Cardiac muscle cell (in vitro differentiated cells and primary cell): ENCODE measurements around the gene CST3. TPM values are rescaled to one million over a fixed set of nuclear protein-coding genes. Genes with fewer than 3 reads are reported as not detected.

Source experiments
- DNase-seq, 2 donors: peaks; one replicate each; pipeline versions ENCODE4 v3.0.0 to v3.0.0-alpha.2; 2010 to 2017; ENCODE audit warnings: low read depth in 1 of 2, low spot score in 1 of 2
- H3K27ac ChIP-seq: fragments of 200-600 bp; sonication (generic); 2 replicates; pipeline ENCODE4 v1.5.1; 2016
- H3K27me3 ChIP-seq: fragments of 200-600 bp; sonication (generic); 2 replicates; pipeline ENCODE4 v1.6.0; 2016; ENCODE audit warnings: control low read depth
- H3K36me3 ChIP-seq: fragments of 200-600 bp; sonication (generic); 2 replicates; pipeline ENCODE4 v1.5.1; 2016; ENCODE audit warnings: control low read depth
- H3K4me1 ChIP-seq: fragments of 200-600 bp; sonication (generic); 2 replicates; pipeline ENCODE4 v1.8.1; 2017; ENCODE audit warnings: low read depth, mild to moderate bottlenecking, mixed run types
- H3K4me3 ChIP-seq: fragments of 200-600 bp; sonication (generic); 2 replicates; pipeline ENCODE4 v1.5.1; 2016; ENCODE audit warnings: mild to moderate bottlenecking
- H3K9me3 ChIP-seq: fragments of 200-600 bp; sonication (generic); 2 replicates; pipeline ENCODE4 v1.5.1; 2017; ENCODE audit warnings: low read depth, mild to moderate bottlenecking, control low read depth
- polyA plus RNA-seq: library from polyadenylated mRNA; unstranded; fragments of >200 nt; fragmentation: Nextera tagmentation; extraction: Ambion mirVana; gene quantifications from 2 replicates; pipeline ENCODE4 v1.2.1, GENCODE V29; 2016
- total RNA-seq: library from RNA; depleted of rRNA; stranded (reverse); fragments of >200 nt; gene quantifications from 2 replicates; pipeline ENCODE4 v1.2.3, GENCODE V29; 2016
- TF ChIP-seq, protein P1 (sequence below): IDR thresholded peaks from 2 replicates; pipeline ENCODE4 v1.5.1; 2012; ENCODE audit warnings: low read depth, mild to moderate bottlenecking, low read length

The CST3 gene
- total and polyA plus RNA-seq, 2 experiments from 2014 or later = 214 to 256 TPM

DNA sequence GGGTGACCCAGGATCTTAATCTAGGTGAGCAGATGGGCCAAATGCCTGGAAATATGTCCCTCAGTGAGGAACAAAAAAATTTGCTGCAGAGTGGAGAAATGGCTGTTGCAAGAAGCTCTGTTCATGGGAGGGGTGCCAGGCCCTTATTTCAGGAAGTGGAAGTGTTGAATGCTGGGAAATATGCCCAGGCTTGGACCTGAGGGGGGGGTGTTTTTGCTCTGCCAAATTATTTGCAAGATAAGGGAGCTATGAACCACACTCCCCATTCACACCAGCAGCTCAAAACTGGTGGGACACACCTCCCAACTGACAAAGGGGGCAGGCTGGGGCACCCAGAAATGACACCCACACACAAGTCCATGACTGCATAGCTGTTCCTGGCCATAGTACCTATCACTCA lies 42.4 kb upstream of the CST3 start:
- no peak overlapping the region for H3K27ac ChIP-seq
- H3K9me3 ChIP-seq = no peaks in the 10 kb centered on the region
- no peaks in the 10 kb centered on the region for H3K27me3 ChIP-seq
- H3K4me1 ChIP-seq = no peaks in the 10 kb centered on the region
- TF ChIP-seq, protein P1, sequence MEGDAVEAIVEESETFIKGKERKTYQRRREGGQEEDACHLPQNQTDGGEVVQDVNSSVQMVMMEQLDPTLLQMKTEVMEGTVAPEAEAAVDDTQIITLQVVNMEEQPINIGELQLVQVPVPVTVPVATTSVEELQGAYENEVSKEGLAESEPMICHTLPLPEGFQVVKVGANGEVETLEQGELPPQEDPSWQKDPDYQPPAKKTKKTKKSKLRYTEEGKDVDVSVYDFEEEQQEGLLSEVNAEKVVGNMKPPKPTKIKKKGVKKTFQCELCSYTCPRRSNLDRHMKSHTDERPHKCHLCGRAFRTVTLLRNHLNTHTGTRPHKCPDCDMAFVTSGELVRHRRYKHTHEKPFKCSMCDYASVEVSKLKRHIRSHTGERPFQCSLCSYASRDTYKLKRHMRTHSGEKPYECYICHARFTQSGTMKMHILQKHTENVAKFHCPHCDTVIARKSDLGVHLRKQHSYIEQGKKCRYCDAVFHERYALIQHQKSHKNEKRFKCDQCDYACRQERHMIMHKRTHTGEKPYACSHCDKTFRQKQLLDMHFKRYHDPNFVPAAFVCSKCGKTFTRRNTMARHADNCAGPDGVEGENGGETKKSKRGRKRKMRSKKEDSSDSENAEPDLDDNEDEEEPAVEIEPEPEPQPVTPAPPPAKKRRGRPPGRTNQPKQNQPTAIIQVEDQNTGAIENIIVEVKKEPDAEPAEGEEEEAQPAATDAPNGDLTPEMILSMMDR = no peak
- H3K4me3 ChIP-seq = no peak overlapping the region
- H3K36me3 ChIP-seq = no peaks in the 10 kb centered on the region
- DNase-seq = peak in 1 of 2 donors; percentile 73

DNA sequence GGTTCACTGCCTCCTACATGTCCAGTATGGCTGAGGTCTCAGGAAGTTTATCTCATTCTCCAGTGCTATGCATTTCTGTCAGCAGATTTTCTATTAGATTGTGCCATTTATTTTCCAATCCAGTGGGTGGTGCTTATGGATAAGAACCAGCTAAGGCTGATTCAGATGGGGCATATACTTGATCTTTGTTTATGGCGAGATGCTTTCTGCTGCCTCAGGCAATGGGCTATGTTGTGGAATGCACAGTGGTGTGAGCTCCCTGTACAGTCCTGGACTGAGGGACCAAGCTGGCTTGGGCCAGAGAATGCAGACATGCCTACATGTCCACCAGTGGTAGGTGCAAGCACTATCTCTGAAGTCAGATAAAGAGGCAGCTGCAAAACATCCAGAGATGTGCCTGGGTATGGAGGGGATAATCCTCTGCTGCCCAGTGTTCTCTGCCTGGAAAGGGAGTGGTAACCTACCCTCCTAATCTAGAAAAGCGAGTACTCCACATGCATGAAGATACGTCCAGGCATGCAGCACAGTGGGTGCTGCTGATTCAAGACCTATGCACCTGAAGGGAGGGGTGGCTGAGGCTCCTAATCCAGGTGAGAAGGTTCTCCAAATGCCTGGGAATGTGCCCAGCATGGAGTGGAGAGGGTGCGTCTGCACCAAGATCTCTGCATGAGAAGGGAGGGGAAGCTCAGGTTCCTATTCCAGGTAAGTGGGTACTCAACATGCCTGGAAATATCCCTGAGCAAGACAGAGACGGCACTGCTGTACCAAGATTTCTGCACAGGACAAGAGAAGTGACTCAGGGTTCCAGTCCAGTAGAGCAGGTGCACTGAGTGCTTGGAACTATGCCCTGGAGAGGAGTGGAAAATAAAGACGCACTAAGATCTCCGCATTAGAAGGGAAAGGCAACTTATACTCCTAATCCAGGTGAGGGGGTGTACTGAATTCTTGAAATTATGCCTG lies 41.7 kb upstream of the CST3 start:
- Histone ChIP-seq H3K4me3 (no peak overlapping the region), H3K4me1 (no peaks in the 10 kb centered on the region), H3K9me3 (no peaks in the 10 kb centered on the region), H3K27me3 (no peaks in the 10 kb centered on the region), H3K27ac (no peak overlapping the region), H3K36me3 (no peaks in the 10 kb centered on the region)
- DNase-seq = no peak
- TF ChIP-seq, protein P1 = no peak

DNA sequence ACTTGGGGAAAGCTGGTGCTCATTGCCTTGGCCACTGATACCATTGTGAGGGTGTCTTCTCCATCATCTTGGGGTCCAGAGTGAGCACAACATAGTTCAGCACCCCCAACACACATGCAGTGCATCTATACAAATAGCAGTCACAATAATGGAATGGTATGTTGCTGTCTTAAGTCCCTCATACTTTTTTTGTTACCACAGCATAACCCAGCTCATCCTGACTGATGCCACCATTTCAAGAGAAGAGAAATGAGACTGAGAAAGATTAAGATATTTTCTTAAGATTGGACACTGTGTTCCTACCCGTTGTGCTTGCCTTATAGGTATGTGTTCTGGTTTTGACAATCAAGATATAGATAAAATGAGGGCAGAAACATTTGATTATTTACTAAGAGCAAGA lies 35.5 kb upstream of the CST3 start:
- H3K4me3 ChIP-seq = no peak overlapping the region
- DNase-seq = no peak
- H3K9me3 ChIP-seq = no peaks in the 10 kb centered on the region
- no peak overlapping the region for H3K27ac ChIP-seq
- H3K27me3 ChIP-seq = no peaks in the 10 kb centered on the region
- TF ChIP-seq, protein P1 = no peak
- H3K36me3 ChIP-seq = no peaks in the 10 kb centered on the region
- no peaks in the 10 kb centered on the region for H3K4me1 ChIP-seq

DNA sequence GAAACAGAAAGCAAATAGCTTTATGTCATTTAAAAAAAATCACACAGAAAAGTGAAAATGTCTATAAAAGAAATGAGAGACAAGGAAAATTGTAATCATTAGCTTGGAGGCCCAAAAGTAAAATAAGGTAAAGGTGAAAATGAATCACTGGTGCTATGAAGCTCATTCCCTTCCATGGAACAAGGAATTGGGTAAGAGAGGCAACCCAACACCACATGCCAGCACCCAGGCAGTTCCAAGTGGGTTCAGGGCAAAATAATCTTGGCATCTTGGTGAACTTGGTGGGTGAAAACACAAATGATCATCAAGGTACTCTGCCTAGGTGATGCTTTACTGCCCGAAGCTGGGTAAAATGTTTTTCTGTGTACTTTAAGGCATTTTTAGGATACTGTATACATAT lies 34.4 kb upstream of the CST3 start:
- H3K4me1 ChIP-seq = no peaks in the 10 kb centered on the region
- DNase-seq = no peak

DNA sequence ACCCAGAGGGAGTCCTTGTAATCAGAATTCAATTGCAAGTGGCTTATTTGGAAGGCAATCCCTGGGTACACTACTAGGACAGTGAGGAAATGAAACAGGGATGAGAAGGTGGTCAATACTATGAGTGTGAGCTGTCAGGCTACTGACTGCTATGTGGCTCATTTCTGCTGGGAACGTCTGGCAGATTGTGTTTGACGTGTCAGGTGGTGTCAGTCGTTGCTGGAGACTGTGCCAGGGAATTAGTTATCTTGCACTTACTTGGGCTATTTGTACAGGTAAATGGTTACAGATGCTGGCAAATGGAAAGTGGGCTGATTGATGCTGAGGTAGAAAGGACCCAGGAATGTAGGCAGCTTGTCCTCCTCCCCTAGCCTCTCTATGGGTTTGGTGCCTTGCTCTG lies 33.7 kb upstream of the CST3 start:
- no peak for DNase-seq
- H3K9me3 ChIP-seq = no peaks in the 10 kb centered on the region
- no peak overlapping the region for H3K4me3 ChIP-seq
- H3K4me1 ChIP-seq = no peaks in the 10 kb centered on the region
- TF ChIP-seq, protein P1 = no peak
- H3K27me3 ChIP-seq = no peaks in the 10 kb centered on the region
- H3K36me3 ChIP-seq = no peaks in the 10 kb centered on the region
- H3K27ac ChIP-seq = no peak overlapping the region

More for the DNA sequence above, 34.4 kb upstream of the CST3 start:
- Histone ChIP-seq H3K27me3 (no peaks in the 10 kb centered on the region), H3K4me3 (no peak overlapping the region), H3K36me3 (no peaks in the 10 kb centered on the region), H3K27ac (no peak overlapping the region), H3K9me3 (no peaks in the 10 kb centered on the region)
- TF ChIP-seq, protein P1 = no peak
